Measurements from ENCODE around the gene CEP104.

Gene CEP104

DNA sequence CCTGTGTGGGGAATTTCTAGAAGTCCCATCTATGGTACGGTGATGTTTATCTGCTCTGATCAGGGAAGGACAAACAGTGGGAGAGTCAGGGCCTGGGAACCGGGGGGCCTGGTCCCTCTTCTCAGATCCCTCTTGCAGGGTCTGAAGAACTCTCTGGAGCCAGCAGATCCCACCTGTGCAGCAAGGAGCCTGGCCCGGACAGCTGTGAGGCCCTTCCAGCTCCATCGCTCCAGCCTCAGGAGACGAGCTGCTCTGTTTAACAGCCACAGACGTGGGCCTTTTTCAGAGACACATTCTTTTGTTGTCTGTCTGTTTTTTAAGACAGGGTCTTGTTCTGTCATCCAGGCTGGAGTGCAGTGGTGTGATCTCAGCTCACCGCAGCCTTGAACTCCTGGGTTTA lies 28.6 kb upstream of the CEP104 start:
- Histone ChIP-seq H3K9me3 (ENCODE audit: control insufficient read depth in 5 of 5, low read length in 5 of 5) (no peaks in the 10 kb centered on the region), H3K9ac (ENCODE audit: low read length in 5 of 5) (no peak overlapping the region), H3K27me3 (ENCODE audit: control insufficient read depth in 5 of 5, insufficient read depth in 4 of 5, low read length in 5 of 5) (no peaks in the 10 kb centered on the region), H3K4me1 (ENCODE audit: control insufficient read depth in 5 of 5, insufficient read depth in 5 of 5, low read length in 5 of 5) (peaks cover 0 to 4% (median 0%) of the 10 kb centered on the region in 5 donors), H3K36me3 (ENCODE audit: control insufficient read depth in 5 of 5, insufficient read depth in 5 of 5, low read length in 5 of 5) (peaks cover 4 to 82% (median 53%) of the 10 kb centered on the region in 5 donors), H3K27ac (ENCODE audit: low read depth, low read length) (no peak overlapping the region), H3K4me3 (ENCODE audit: low read depth in 1 of 5, low read length in 5 of 5) (no peak overlapping the region)

DNA sequence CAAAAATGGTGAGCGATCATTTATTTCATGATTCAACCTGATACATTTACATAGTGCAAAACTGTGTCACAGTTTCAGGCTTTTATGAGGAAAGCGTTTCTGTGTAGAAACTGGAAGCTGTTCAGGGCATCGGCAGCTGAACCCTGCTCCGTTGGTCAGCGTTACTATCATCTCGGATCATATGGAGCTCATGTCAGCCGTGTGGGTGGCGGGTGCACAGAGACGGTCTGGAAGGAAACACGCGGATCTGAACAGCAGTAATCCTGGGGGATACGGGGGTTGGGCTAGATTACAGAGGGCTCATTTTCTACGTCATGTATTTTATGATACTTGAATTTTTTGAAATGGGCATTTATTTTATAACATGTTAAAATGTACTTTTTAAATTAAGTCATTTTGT lies 28.0 kb upstream of the CEP104 start:
- Histone ChIP-seq H3K9me3 (ENCODE audit: control insufficient read depth in 5 of 5, low read length in 5 of 5) (peaks cover 0 to 2% (median 0%) of the 10 kb centered on the region in 5 donors), H3K9ac (ENCODE audit: low read length in 5 of 5) (no peak overlapping the region), H3K27ac (ENCODE audit: low read depth, low read length) (no peak overlapping the region), H3K36me3 (ENCODE audit: control insufficient read depth in 5 of 5, insufficient read depth in 5 of 5, low read length in 5 of 5) (peaks cover 4 to 82% (median 53%) of the 10 kb centered on the region in 5 donors), H3K4me1 (ENCODE audit: control insufficient read depth in 5 of 5, insufficient read depth in 5 of 5, low read length in 5 of 5) (no peaks in the 10 kb centered on the region), H3K27me3 (ENCODE audit: control insufficient read depth in 5 of 5, insufficient read depth in 4 of 5, low read length in 5 of 5) (no peaks in the 10 kb centered on the region), H3K4me3 (ENCODE audit: low read depth in 1 of 5, low read length in 5 of 5) (no peak overlapping the region)

DNA sequence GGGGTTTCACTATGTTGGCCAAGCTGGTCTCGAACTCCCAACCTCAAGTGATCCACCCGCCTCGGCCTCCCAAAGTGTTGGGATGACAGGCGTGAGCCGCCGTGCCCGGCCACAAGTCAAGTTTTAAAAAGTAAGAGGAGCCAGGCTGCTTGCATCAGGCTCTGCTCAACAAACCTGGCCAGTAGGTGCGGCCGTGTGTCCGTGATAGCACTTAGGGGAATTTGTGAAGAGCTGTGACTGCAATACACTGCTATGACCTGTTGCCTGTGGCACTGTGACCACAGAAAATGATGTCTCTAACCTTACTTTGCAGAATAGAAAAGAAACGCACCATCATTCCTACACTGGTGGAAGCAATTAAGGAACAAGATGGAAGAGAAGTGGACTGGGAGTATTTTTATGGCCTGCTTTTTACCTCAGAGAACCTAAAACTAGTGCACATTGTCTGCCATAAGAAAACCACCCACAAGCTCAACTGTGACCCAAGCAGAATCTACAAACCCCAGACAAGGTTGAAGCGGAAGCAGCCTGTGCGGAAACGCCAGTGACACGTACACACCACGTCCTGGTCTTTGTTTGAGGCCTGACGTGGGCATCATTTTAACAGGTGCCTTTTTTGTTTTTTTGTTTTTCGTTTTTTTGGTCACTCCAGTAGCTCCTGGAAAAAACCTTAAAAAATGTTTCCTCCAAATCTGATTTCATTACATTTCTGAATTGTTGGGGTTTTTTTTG lies 26.3 kb upstream of the CEP104 start:
- no peak overlapping the region for H3K27ac ChIP-seq (ENCODE audit: low read depth, low read length)
- no peak overlapping the region for H3K9ac ChIP-seq (ENCODE audit: low read length in 5 of 5)
- H3K4me1 ChIP-seq (ENCODE audit: control insufficient read depth in 5 of 5, insufficient read depth in 5 of 5, low read length in 5 of 5): no peaks in the 10 kb centered on the region
- H3K9me3 ChIP-seq (ENCODE audit: control insufficient read depth in 5 of 5, low read length in 5 of 5): peaks cover 4 to 16% (median 15%) of the 10 kb centered on the region in 5 donors
- H3K4me3 ChIP-seq (ENCODE audit: low read depth in 1 of 5, low read length in 5 of 5): no peak overlapping the region
- H3K27me3 ChIP-seq (ENCODE audit: control insufficient read depth in 5 of 5, insufficient read depth in 4 of 5, low read length in 5 of 5): no peaks in the 10 kb centered on the region
- H3K36me3 ChIP-seq (ENCODE audit: control insufficient read depth in 5 of 5, insufficient read depth in 5 of 5, low read length in 5 of 5): peaks cover 7 to 82% (median 57%) of the 10 kb centered on the region in 5 donors

DNA sequence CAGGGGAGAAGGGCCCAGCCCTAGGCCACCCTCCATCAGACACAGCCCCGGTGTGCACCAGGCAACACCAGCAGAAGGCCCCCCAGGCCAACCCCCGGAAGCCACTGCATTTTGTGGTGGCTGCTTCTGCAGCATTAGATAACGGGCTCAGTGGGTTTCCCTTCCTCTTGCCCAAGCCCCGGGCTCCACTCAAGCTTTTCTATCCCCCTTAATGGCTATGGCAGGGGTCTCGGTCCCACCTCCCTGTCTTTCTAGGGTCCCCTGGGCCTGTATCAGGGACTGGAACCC lies 24.1 kb upstream of the CEP104 start:
- Histone ChIP-seq H3K36me3 (ENCODE audit: control insufficient read depth in 5 of 5, insufficient read depth in 5 of 5, low read length in 5 of 5) (peaks cover 5 to 81% (median 59%) of the 10 kb centered on the region in 5 donors), H3K27me3 (ENCODE audit: control insufficient read depth in 5 of 5, insufficient read depth in 4 of 5, low read length in 5 of 5) (no peaks in the 10 kb centered on the region), H3K9ac (ENCODE audit: low read length in 5 of 5) (no peak overlapping the region), H3K27ac (ENCODE audit: low read depth, low read length) (no peak overlapping the region), H3K4me3 (ENCODE audit: low read depth in 1 of 5, low read length in 5 of 5) (no peak overlapping the region), H3K9me3 (ENCODE audit: control insufficient read depth in 5 of 5, low read length in 5 of 5) (peaks cover 4 to 16% (median 15%) of the 10 kb centered on the region in 5 donors), H3K4me1 (ENCODE audit: control insufficient read depth in 5 of 5, insufficient read depth in 5 of 5, low read length in 5 of 5) (no peaks in the 10 kb centered on the region)

DNA sequence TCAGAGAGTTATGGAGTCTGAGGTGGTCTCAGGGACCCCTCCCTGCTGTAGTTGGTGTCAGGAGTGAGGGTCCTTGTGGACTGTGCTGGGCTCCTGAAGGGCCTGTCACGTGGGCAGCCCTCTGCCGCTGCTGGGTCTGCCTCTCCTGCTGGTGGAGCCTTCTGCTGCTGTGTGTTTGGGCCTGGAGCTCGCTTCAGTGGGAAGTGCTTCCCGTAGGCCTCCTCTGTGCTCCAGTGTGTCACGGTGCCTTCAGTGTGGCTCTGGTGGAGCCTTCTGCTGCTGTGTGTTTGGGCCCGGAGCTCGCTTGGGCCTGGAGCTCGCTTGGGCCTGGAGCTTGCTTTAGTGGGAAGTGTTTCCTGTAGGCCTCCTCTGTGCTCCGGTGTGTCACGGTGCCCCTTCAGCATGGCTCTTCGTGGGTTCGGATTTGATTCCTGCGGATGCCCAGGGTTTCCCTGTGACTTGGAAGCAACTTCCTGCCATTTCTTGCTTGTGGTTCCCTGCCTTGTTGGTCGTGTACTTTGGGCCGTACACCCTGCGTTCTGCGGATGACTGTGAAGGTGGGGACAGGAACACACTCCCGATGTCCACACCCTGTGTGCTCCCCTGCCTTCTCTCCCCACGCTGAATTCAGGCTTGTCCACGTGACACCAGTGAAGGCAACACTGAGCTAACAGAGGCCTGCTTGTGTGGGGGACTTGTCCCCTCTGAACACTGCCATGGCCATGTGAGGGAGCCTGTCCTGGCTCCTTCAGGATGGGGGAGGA lies 23.6 kb upstream of the CEP104 start:
- H3K4me3 ChIP-seq (ENCODE audit: low read depth in 1 of 5, low read length in 5 of 5): no peak overlapping the region
- no peaks in the 10 kb centered on the region for H3K4me1 ChIP-seq (ENCODE audit: control insufficient read depth in 5 of 5, insufficient read depth in 5 of 5, low read length in 5 of 5)
- H3K36me3 ChIP-seq (ENCODE audit: control insufficient read depth in 5 of 5, insufficient read depth in 5 of 5, low read length in 5 of 5): peaks cover 7 to 79% (median 57%) of the 10 kb centered on the region in 5 donors
- no peaks in the 10 kb centered on the region for H3K27me3 ChIP-seq (ENCODE audit: control insufficient read depth in 5 of 5, insufficient read depth in 4 of 5, low read length in 5 of 5)
- peaks cover 4 to 16% (median 15%) of the 10 kb centered on the region in 5 donors for H3K9me3 ChIP-seq (ENCODE audit: control insufficient read depth in 5 of 5, low read length in 5 of 5)
- H3K27ac ChIP-seq (ENCODE audit: low read depth, low read length): no peak overlapping the region
- H3K9ac ChIP-seq (ENCODE audit: low read length in 5 of 5): no peak overlapping the region

DNA sequence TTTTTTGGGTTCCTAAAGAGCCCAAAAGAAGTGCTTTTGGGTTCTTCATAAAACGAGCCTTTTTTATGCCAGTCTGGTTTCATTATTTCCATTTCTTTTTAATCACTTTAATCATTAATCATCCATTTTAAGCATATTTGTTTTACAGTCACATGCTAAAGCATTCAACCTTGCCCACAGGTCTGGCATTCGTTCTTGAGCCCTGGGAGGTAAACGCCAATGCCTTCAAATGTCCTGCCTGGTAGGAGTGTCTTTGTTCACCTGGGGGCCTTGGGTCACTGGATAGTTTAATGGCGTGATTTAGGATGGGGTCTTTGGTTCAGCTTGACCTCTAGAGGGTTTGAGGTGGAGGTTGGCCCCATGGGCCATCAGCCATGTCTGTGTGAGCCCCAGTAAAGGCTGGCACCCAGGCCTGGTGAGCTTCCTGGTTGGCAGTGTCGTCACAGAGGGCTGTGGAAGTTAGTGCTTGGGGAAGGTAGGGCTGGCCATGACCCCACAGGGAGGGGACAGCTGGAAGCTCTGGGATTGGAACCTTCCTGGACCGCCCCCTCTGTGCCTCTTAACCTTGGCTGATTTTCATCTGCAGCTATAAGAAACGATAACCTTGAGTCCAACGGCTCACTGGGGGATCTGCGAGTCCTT lies 22.9 kb upstream of the CEP104 start:
- no peak overlapping the region for H3K4me3 ChIP-seq (ENCODE audit: low read depth in 1 of 5, low read length in 5 of 5)
- H3K36me3 ChIP-seq (ENCODE audit: control insufficient read depth in 5 of 5, insufficient read depth in 5 of 5, low read length in 5 of 5): peaks cover 7 to 79% (median 60%) of the 10 kb centered on the region in 5 donors
- no peaks in the 10 kb centered on the region for H3K4me1 ChIP-seq (ENCODE audit: control insufficient read depth in 5 of 5, insufficient read depth in 5 of 5, low read length in 5 of 5)
- H3K27ac ChIP-seq (ENCODE audit: low read depth, low read length): no peak overlapping the region
- H3K27me3 ChIP-seq (ENCODE audit: control insufficient read depth in 5 of 5, insufficient read depth in 4 of 5, low read length in 5 of 5): no peaks in the 10 kb centered on the region
- H3K9ac ChIP-seq (ENCODE audit: low read length in 5 of 5): no peak overlapping the region
- H3K9me3 ChIP-seq (ENCODE audit: control insufficient read depth in 5 of 5, low read length in 5 of 5): peaks cover 4 to 16% (median 15%) of the 10 kb centered on the region in 5 donors

DNA sequence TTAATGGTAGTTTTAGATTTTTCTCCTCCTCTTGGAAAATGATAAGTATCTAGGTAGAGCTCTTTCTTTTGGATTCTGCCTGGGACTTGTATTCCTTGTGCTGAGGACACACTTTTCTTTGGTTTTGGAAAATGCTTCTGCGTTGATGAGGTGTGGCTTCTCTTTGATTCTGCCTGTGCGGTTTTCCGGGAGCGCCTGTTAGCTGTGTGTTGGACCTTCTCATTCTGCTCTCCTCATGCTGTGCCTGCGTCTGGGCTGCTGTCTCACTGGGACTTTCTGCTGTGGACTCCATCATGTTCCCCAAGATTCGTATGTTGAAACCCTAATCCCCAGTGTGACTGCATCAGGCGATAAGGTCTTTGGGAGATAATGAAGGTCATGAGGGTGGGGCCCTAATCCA lies 22.1 kb upstream of the CEP104 start:
- Histone ChIP-seq H3K9me3 (ENCODE audit: control insufficient read depth in 5 of 5, low read length in 5 of 5) (peaks cover 4 to 16% (median 15%) of the 10 kb centered on the region in 5 donors), H3K9ac (ENCODE audit: low read length in 5 of 5) (no peak overlapping the region), H3K27me3 (ENCODE audit: control insufficient read depth in 5 of 5, insufficient read depth in 4 of 5, low read length in 5 of 5) (no peaks in the 10 kb centered on the region), H3K36me3 (ENCODE audit: control insufficient read depth in 5 of 5, insufficient read depth in 5 of 5, low read length in 5 of 5) (peaks cover 7 to 77% (median 59%) of the 10 kb centered on the region in 5 donors), H3K27ac (ENCODE audit: low read depth, low read length) (no peak overlapping the region), H3K4me3 (ENCODE audit: low read depth in 1 of 5, low read length in 5 of 5) (peak overlapping the region in 1 of 5 donors; percentile 32), H3K4me1 (ENCODE audit: control insufficient read depth in 5 of 5, insufficient read depth in 5 of 5, low read length in 5 of 5) (peaks cover 0 to 3% (median 0%) of the 10 kb centered on the region in 5 donors)

DNA sequence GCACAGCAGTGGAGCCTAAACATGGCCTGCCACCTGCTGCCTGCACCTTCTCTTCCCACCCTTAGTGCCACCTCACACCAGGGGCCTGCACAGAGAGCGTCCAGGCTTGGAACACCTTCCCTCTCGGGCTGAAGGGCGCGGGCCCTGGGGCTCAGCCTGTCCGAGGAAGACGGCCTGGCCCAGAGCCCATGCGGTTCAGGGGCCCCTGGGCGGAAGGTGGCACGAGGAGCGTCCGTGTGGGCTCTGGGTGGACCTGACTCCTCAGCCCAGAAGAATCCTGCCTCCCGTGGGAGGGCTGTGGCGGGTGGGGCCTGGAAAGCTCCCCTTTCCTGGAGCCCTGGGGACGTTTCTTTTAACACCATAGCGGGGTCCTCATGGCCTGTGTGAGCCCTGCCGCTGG lies 19.7 kb upstream of the CEP104 start:
- Histone ChIP-seq H3K4me3 (ENCODE audit: low read depth in 1 of 5, low read length in 5 of 5) (no peak overlapping the region), H3K9ac (ENCODE audit: low read length in 5 of 5) (no peak overlapping the region), H3K4me1 (ENCODE audit: control insufficient read depth in 5 of 5, insufficient read depth in 5 of 5, low read length in 5 of 5) (peaks cover 0 to 6% (median 0%) of the 10 kb centered on the region in 5 donors), H3K27ac (ENCODE audit: low read depth, low read length) (no peak overlapping the region), H3K9me3 (ENCODE audit: control insufficient read depth in 5 of 5, low read length in 5 of 5) (peaks cover 4 to 16% (median 15%) of the 10 kb centered on the region in 5 donors), H3K36me3 (ENCODE audit: control insufficient read depth in 5 of 5, insufficient read depth in 5 of 5, low read length in 5 of 5) (peaks cover 7 to 84% (median 71%) of the 10 kb centered on the region in 5 donors), H3K27me3 (ENCODE audit: control insufficient read depth in 5 of 5, insufficient read depth in 4 of 5, low read length in 5 of 5) (no peaks in the 10 kb centered on the region)

DNA sequence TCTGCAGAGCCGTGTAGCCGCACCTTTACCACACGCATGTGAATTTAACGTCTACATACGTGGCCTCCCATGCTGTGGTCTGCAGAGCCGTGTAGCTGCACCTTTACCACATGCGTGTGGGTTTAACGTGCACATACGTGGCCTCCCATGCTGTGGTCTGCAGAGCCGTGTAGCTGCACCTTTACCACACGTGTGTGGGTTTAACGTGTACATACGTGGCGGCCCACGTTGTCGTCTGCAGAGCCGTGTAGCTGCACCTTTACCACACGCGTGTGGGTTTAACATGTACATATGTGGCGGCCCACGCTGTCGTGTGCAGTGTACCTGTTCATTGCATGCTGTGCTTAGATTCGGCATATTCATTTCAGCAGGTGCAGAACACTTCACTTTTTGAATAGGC lies 17.7 kb upstream of the CEP104 start:
- Histone ChIP-seq H3K9ac (ENCODE audit: low read length in 5 of 5) (no peak overlapping the region), H3K36me3 (ENCODE audit: control insufficient read depth in 5 of 5, insufficient read depth in 5 of 5, low read length in 5 of 5) (peaks cover 7 to 86% (median 76%) of the 10 kb centered on the region in 5 donors), H3K4me1 (ENCODE audit: control insufficient read depth in 5 of 5, insufficient read depth in 5 of 5, low read length in 5 of 5) (peaks cover 0 to 6% (median 0%) of the 10 kb centered on the region in 5 donors), H3K9me3 (ENCODE audit: control insufficient read depth in 5 of 5, low read length in 5 of 5) (peaks cover 4 to 15% (median 13%) of the 10 kb centered on the region in 5 donors), H3K27ac (ENCODE audit: low read depth, low read length) (no peak overlapping the region), H3K4me3 (ENCODE audit: low read depth in 1 of 5, low read length in 5 of 5) (no peak overlapping the region), H3K27me3 (ENCODE audit: control insufficient read depth in 5 of 5, insufficient read depth in 4 of 5, low read length in 5 of 5) (no peaks in the 10 kb centered on the region)

DNA sequence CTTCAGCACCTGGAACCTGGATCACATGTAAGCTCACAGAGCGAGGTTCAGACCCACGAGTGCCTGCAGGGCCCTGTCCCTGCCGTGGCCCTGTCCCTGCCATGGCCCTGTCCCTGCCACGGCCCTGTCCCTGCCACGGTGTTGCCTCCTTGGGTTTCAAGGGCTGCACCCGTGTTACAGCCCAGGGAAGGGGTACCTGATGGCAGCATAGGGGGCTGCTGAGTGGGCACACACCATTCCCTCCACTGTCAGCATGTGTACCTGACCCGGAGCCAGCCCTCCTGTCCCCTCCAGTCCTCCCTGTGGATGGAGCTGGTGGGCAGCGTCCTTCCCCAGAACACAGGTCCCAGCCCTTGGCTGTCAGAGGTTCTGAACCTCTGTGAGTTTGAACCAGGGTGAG lies 15.5 kb upstream of the CEP104 start:
- no peaks in the 10 kb centered on the region for H3K27me3 ChIP-seq (ENCODE audit: control insufficient read depth in 5 of 5, insufficient read depth in 4 of 5, low read length in 5 of 5)
- peaks cover 4 to 86% (median 78%) of the 10 kb centered on the region in 5 donors for H3K36me3 ChIP-seq (ENCODE audit: control insufficient read depth in 5 of 5, insufficient read depth in 5 of 5, low read length in 5 of 5)

More for the DNA sequence above, 15.5 kb upstream of the CEP104 start:
- Histone ChIP-seq H3K9me3 (ENCODE audit: control insufficient read depth in 5 of 5, low read length in 5 of 5) (no peaks in the 10 kb centered on the region), H3K27ac (ENCODE audit: low read depth, low read length) (no peak overlapping the region), H3K4me3 (ENCODE audit: low read depth in 1 of 5, low read length in 5 of 5) (no peak overlapping the region), H3K4me1 (ENCODE audit: control insufficient read depth in 5 of 5, insufficient read depth in 5 of 5, low read length in 5 of 5) (peaks cover 0 to 6% (median 0%) of the 10 kb centered on the region in 5 donors), H3K9ac (ENCODE audit: low read length in 5 of 5) (no peak overlapping the region)
